Adrenal gland (tissue), 5 donors: ENCODE measurements around the gene CFAP299.

Source experiments
- POLR2A ChIP-seq, 2 donors: fragments of 450-650 bp; IDR thresholded peaks; one replicate each; pipeline ENCODE4 v1.6.1; 2017; ENCODE audit warnings: antibody characterized with exemption in 2 of 2, mild to moderate bottlenecking in 2 of 2, moderate library complexity in 1 of 2
- TF ChIP-seq, protein P1 (sequence below), 6 experiments: fragments of 450-650 bp in 4 of 6; fragments of 200-600 bp in 2 of 6; sonication (generic) in 1 of 6; IDR thresholded peaks; 1 replicate in 5 of 6; 2 replicates in 1 of 6; pipeline versions ENCODE4 v1.5.1 to v1.8.0; 2016 to 2021; ENCODE audit warnings: antibody characterized with exemption in 6 of 6, mild to moderate bottlenecking in 2 of 6, moderate library complexity in 1 of 6
- donor health status: DM: no; HTN: no; CAD: no.

DNA sequence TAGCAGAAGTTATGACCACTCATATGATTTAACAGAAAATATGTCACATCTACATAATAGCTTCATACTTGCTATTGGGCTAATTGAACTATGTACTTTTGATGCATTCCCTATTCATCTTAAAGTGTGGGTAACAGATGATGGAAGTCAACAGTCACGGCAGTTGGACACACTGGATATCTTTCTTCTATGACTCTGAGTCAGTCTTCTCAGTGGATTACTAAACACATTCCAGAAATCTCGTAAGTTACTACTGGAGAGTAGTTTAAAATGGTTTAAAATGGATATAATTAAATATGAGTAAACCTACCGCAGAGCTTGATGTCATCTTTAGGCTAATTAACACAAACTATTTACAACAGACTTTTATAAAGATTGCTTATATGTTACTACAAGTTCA is 30.1 kb upstream of the CFAP299 start:
- TF ChIP-seq, protein P1, sequence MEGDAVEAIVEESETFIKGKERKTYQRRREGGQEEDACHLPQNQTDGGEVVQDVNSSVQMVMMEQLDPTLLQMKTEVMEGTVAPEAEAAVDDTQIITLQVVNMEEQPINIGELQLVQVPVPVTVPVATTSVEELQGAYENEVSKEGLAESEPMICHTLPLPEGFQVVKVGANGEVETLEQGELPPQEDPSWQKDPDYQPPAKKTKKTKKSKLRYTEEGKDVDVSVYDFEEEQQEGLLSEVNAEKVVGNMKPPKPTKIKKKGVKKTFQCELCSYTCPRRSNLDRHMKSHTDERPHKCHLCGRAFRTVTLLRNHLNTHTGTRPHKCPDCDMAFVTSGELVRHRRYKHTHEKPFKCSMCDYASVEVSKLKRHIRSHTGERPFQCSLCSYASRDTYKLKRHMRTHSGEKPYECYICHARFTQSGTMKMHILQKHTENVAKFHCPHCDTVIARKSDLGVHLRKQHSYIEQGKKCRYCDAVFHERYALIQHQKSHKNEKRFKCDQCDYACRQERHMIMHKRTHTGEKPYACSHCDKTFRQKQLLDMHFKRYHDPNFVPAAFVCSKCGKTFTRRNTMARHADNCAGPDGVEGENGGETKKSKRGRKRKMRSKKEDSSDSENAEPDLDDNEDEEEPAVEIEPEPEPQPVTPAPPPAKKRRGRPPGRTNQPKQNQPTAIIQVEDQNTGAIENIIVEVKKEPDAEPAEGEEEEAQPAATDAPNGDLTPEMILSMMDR (IDR thresholded peaks at IDR 0.05) = no peak
- TF ChIP-seq POLR2A (IDR thresholded peaks at IDR 0.05) = no peak
